ENCODE data around the gene ALDOB.
"Not testable (repeated sequence)": the region's sequence is repeated elsewhere in the genome, so short reads cannot be mapped to it uniquely, and the experiment has no call there.

ALDOB gene

GRCh38 chr9:101421653-101422065 is 13.9 kb downstream of the ALDOB start:
- DNase-seq: no peak

GRCh38 chr9:101419863-101420262 is 15.7 kb downstream of the ALDOB start:
- DNase-seq: no peak

GRCh38 chr9:101418518-101419430 is 16.8 kb downstream of the ALDOB start:
- DNase-seq: peak; percentile 41

- DNase-seq: no peak
These were observed 17.6 kb downstream of the ALDOB start for GRCh38 chr9:101417977-101418376.

GRCh38 chr9:101417389-101417788 is 18.2 kb downstream of the ALDOB start:
- DNase-seq: no peak

- no peak for DNase-seq
These were observed 20.0 kb downstream of the ALDOB start for GRCh38 chr9:101415578-101415977.

- no peak for DNase-seq
These were observed 20.7 kb downstream of the ALDOB start for GRCh38 chr9:101414839-101415238.

- peak; percentile 12 for DNase-seq
These were observed 26.5 kb downstream of the ALDOB start for GRCh38 chr9:101409079-101409477.

- no peak for DNase-seq
These were observed 27.0 kb downstream of the ALDOB start for GRCh38 chr9:101408374-101409078.

- no peak for DNase-seq
These were observed 31.9 kb downstream of the ALDOB start for GRCh38 chr9:101403516-101404285.

GRCh38 chr9:101400120-101400519 is 35.5 kb downstream of the ALDOB start:
- no peak for DNase-seq

- DNase-seq: no peak
These were observed 36.0 kb downstream of the ALDOB start for GRCh38 chr9:101399643-101399970.

- no peak for DNase-seq
These were observed 36.5 kb downstream of the ALDOB start for GRCh38 chr9:101398930-101399642.

GRCh38 chr9:101398068-101398929 is 37.3 kb downstream of the ALDOB start, which contains the start of the genes MRPL50 and ZNF189:
MRPL50 (minus strand) TSS chr9:101398618; CDS start chr9:101398592, 26 bp downstream.
ZNF189 (plus strand) TSS chr9:101398851; CDS start chr9:101399157, 306 bp downstream.
- DNase-seq: peak; percentile 99

- DNase-seq: no peak
These were observed 37.9 kb downstream of the ALDOB start for GRCh38 chr9:101397746-101398067.

GRCh38 chr9:101394687-101395086 is 40.9 kb downstream of the ALDOB start:
- no peak for DNase-seq

GRCh38 chr9:101393135-101393534 is 42.4 kb downstream of the ALDOB start:
- no peak for DNase-seq

- DNase-seq: peak; percentile 5
These were observed 47.0 kb downstream of the ALDOB start for GRCh38 chr9:101388507-101388993.

- peak; percentile 48 for DNase-seq
These were observed 47.6 kb downstream of the ALDOB start for GRCh38 chr9:101387871-101388506.

GRCh38 chr9:101384873-101385536 is 50.6 kb downstream of the ALDOB start, which contains the start of gene BAAT:
BAAT (minus strand) TSS chr9:101385006; CDS start chr9:101371404, 13,602 bp downstream.
- not testable (repeated sequence) for DNase-seq

Data from fibroblast of skin of abdomen (primary cell).